ENCODE results near the gene DUS4L.

The DUS4L gene

GRCh38 chr7:107615910-107616680, 52.3 kb downstream of the DUS4L start:
- no peak for DNase-seq (ENCODE audit: low read depth)

- no peak for DNase-seq (ENCODE audit: low read depth)
Observed at GRCh38 chr7:107622429-107622828, 58.7 kb downstream of the DUS4L start.

- no peak for DNase-seq (ENCODE audit: low read depth)
Observed at GRCh38 chr7:107622894-107623293, 59.1 kb downstream of the DUS4L start.

GRCh38 chr7:107627002-107627401, 63.2 kb downstream of the DUS4L start:
- DNase-seq (ENCODE audit: low read depth) = no peak

Data from T follicular helper cell (primary cell).